ENCODE measurements around the gene CSF3R. TPM values are rescaled to one million over a fixed set of nuclear protein-coding genes. Genes with fewer than 3 reads are reported as not detected.

The CSF3R gene
- polyA plus RNA-seq, 1 of the 3 experiments (the other 2 are of a cell fraction) = not detected

DNA sequence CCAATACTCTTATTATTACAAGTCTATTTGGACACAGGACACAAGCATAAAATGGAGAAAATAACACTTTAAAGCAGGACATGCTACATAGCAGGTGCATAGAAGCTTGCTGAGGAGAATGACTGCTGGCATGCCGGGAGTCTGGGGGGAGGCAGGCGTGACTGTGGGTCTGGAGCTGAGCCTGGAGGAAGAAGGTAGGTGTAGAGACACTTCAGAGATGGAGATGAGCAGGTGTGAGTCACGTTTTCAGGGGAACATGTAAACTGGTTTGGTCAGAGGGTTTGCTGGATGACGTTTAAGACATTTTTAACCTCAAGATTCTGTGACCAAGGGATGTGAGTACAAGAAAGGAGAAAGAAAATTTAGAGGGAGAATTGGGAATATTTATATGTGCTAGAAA, 56.9 kb downstream of the CSF3R start:
- ChIA-PET CTCF (interaction anchor here (1.1 to 1.9 kb wide), 3 partner anchors 14 to 263 kb away, joined by 3 to 5 read pairs (median 5); no protein-coding TSS in a partner anchor), POLR2A (no interaction called here)
- Histone ChIP-seq H3F3A (replicated peaks; ENCODE audit: insufficient read depth) (no peaks in the 10 kb centered on the region), H3K27me3 (ENCODE audit: insufficient read depth) (no peaks in the 10 kb centered on the region), H3K9me2 (no peaks in the 10 kb centered on the region), H3K4me1 (ENCODE audit: control insufficient read depth in 1 of 2, insufficient read depth in 2 of 2, low read depth in 1 of 2, low read length in 1 of 2) (no peaks in the 10 kb centered on the region; a peak in 1 of 4 replicates), H3K27ac (ENCODE audit: low read depth in 2 of 2, low read length in 1 of 2) (no peak overlapping the region), H3K79me2 (ENCODE audit: insufficient read depth) (no peaks in the 10 kb centered on the region), H3K4me2 (no peak overlapping the region), H4K20me1 (ENCODE audit: insufficient read depth) (no peaks in the 10 kb centered on the region), H3K9ac (no peak overlapping the region), H2AFZ (ENCODE audit: low read depth) (no peak overlapping the region), H3K4me3 (ENCODE audit: low read depth in 2 of 2, low read length in 1 of 2) (no peak overlapping the region), H3K36me3 (replicated peaks in 1 of 2; ENCODE audit: control insufficient read depth in 1 of 2, insufficient read depth in 2 of 2, low read length in 1 of 2) (peaks cover 0 to 16% of the 10 kb centered on the region in 2 experiments), H3K9me3 (no peaks in the 10 kb centered on the region)
- TF ChIP-seq, protein P1, sequence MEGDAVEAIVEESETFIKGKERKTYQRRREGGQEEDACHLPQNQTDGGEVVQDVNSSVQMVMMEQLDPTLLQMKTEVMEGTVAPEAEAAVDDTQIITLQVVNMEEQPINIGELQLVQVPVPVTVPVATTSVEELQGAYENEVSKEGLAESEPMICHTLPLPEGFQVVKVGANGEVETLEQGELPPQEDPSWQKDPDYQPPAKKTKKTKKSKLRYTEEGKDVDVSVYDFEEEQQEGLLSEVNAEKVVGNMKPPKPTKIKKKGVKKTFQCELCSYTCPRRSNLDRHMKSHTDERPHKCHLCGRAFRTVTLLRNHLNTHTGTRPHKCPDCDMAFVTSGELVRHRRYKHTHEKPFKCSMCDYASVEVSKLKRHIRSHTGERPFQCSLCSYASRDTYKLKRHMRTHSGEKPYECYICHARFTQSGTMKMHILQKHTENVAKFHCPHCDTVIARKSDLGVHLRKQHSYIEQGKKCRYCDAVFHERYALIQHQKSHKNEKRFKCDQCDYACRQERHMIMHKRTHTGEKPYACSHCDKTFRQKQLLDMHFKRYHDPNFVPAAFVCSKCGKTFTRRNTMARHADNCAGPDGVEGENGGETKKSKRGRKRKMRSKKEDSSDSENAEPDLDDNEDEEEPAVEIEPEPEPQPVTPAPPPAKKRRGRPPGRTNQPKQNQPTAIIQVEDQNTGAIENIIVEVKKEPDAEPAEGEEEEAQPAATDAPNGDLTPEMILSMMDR (IDR thresholded peaks at IDR 0.05) = no peak
- DNase-seq = no peak
- 81% methylated on average over 4 of the region's 4 CpGs for WGBS (ENCODE audit: low lambda C conversion rate)

DNA sequence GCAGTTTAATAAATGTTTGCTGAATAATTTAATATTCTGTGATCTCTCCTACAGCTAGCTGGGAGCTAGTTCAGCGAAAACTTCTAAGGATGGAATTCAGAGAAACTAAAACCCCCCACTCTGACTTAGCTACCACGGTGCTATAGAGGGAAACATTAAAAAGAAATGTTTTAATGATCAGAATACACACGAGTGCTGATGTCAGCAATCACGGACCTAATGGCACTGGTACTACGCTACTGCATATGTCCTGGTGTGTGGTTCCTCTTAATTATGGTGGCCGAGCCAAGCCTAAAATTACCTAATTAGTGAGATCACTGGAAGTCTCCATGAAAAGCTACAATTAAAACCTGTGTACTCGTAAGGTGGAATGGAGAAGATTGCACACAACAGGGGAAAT, 61.1 kb downstream of the CSF3R start:
- TF ChIP-seq CHD2 (IDR thresholded peaks at IDR 0.05; ENCODE audit: low read length, partially characterized antibody) (no peak), NFIC (IDR thresholded peaks at IDR 0.05; ENCODE audit: borderline replicate concordance) (no peak), TEAD4 (IDR thresholded peaks at IDR 0.05; ENCODE audit: borderline replicate concordance, insufficient read depth) (no peak), SIN3A (IDR thresholded peaks at IDR 0.05; ENCODE audit: borderline replicate concordance, low read depth, low read length) (no peak), EP300 (IDR thresholded peaks at IDR 0.05; ENCODE audit: borderline replicate concordance in 1 of 2, low read depth in 1 of 2, low read length in 1 of 2) (no peak), EZH2phosphoT487 (IDR thresholded peaks at IDR 0.05; ENCODE audit: borderline replicate concordance, low read depth) (no peak), MEF2A (IDR thresholded peaks at IDR 0.05; ENCODE audit: borderline replicate concordance, low read depth) (no peak), RCOR1 (IDR thresholded peaks at IDR 0.05; ENCODE audit: low read length) (no peak), RXRA (IDR thresholded peaks at IDR 0.05; ENCODE audit: borderline replicate concordance, low read depth) (no peak), SMC3 (IDR thresholded peaks at IDR 0.05; ENCODE audit: low read depth, low read length) (no peak), ELF1 (IDR thresholded peaks at IDR 0.05) (no peak), TAF1 (IDR thresholded peaks at IDR 0.05; ENCODE audit: borderline replicate concordance, low read depth, low read length) (no peak), FOSL2 (IDR thresholded peaks at IDR 0.05; ENCODE audit: borderline replicate concordance, low read depth) (no peak), GABPA (IDR thresholded peaks at IDR 0.05; ENCODE audit: low read depth) (no peak), MXI1 (IDR thresholded peaks at IDR 0.05; ENCODE audit: low read depth, low read length) (no peak)
- TF ChIP-seq, protein P1 (IDR thresholded peaks at IDR 0.05) = no peak
- TF ChIP-seq, protein P2, sequence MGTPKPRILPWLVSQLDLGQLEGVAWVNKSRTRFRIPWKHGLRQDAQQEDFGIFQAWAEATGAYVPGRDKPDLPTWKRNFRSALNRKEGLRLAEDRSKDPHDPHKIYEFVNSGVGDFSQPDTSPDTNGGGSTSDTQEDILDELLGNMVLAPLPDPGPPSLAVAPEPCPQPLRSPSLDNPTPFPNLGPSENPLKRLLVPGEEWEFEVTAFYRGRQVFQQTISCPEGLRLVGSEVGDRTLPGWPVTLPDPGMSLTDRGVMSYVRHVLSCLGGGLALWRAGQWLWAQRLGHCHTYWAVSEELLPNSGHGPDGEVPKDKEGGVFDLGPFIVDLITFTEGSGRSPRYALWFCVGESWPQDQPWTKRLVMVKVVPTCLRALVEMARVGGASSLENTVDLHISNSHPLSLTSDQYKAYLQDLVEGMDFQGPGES (IDR thresholded peaks at IDR 0.05; ENCODE audit: low read depth, low read length) = no peak
- Histone ChIP-seq H3K4me2 (no peak overlapping the region), H3F3A (replicated peaks; ENCODE audit: insufficient read depth) (peaks cover 4% of the 10 kb centered on the region), H3K9me2 (no peaks in the 10 kb centered on the region), H2AFZ (ENCODE audit: low read depth) (no peak overlapping the region), H4K20me1 (ENCODE audit: insufficient read depth) (no peaks in the 10 kb centered on the region), H3K4me3 (ENCODE audit: low read depth in 2 of 2, low read length in 1 of 2) (no peak overlapping the region), H3K27me3 (ENCODE audit: insufficient read depth) (no peaks in the 10 kb centered on the region), H3K79me2 (ENCODE audit: insufficient read depth) (no peaks in the 10 kb centered on the region), H3K9ac (no peak overlapping the region), H3K9me3 (no peaks in the 10 kb centered on the region), H3K4me1 (ENCODE audit: control insufficient read depth in 1 of 2, insufficient read depth in 2 of 2, low read depth in 1 of 2, low read length in 1 of 2) (peaks cover 0 to 5% of the 10 kb centered on the region in 2 experiments; a peak in 2 of 4 replicates), H3K27ac (ENCODE audit: low read depth in 2 of 2, low read length in 1 of 2) (no peak overlapping the region), H3K36me3 (replicated peaks in 1 of 2; ENCODE audit: control insufficient read depth in 1 of 2, insufficient read depth in 2 of 2, low read length in 1 of 2) (peaks cover 0 to 16% of the 10 kb centered on the region in 2 experiments)
- 77% methylated on average over 7 of the region's 7 CpGs for WGBS (ENCODE audit: low lambda C conversion rate)
- no peak for DNase-seq
- ChIA-PET CTCF (interaction anchor here (0.6 to 5.3 kb wide), 14 partner anchors 10 to 287 kb away, joined by 3 to 38 read pairs (median 4); partner anchors contain the start of gene TRAPPC3), POLR2A (no interaction called here)
